ENCODE measurements around the gene SORBS1. TPM values are rescaled to one million over a fixed set of nuclear protein-coding genes. Genes with fewer than 3 reads are reported as not detected.

Gene SORBS1
- total RNA-seq, 4 donors from 2014 or later = 28.1 to 92.5 (median 41.7) TPM

DNA sequence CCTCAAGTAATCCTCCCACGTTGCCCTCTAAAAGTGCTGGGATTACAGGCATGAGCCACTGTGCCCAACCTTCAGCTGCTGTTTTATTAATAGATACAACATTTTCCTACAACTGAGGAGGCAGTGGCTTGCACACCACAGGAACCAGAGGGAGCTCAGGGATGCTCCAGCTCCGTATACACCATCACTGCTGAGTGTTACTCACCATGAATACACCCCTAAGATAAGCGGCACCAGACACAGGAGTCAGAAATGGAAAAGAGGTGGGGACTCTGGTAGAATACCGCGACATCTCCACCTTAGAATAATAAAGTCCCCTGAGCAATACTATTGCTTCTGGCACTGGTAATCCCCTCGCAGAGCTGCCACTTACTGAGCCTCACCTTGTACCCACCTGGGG lies 201.7 kb downstream of the SORBS1 start:
- WGBS = 88% methylated on average over 6 of the region's 6 CpGs
- Histone ChIP-seq H3K4me3 (no peak overlapping the region), H3K36me3 (peaks cover 19% of the 10 kb centered on the region), H3K27me3 (no peaks in the 10 kb centered on the region), H3K27ac (no peak overlapping the region), H3K4me1 (peaks cover 7% of the 10 kb centered on the region), H3K9me3 (no peaks in the 10 kb centered on the region)
- no peak for TF ChIP-seq POLR2A (IDR thresholded peaks at IDR 0.05)
- no peak for DNase-seq (ENCODE audit: low spot score in 2 of 2)

- Histone ChIP-seq H3K4me3 (no peak overlapping the region), H3K27me3 (no peaks in the 10 kb centered on the region), H3K27ac (no peak overlapping the region), H3K9me3 (no peaks in the 10 kb centered on the region), H3K36me3 (peaks cover 19% of the 10 kb centered on the region), H3K4me1 (peaks cover 7% of the 10 kb centered on the region)
- WGBS = 87% methylated on average over 23 of the region's 23 CpGs
- no peak for DNase-seq (ENCODE audit: low spot score in 2 of 2)
- no peak for TF ChIP-seq POLR2AphosphoS5 (IDR thresholded peaks at IDR 0.05)
- TF ChIP-seq POLR2A (IDR thresholded peaks at IDR 0.05) = no peak
Observed at GRCh38 chr10:95356190-95356955, 204.8 kb downstream of the SORBS1 start.

DNA sequence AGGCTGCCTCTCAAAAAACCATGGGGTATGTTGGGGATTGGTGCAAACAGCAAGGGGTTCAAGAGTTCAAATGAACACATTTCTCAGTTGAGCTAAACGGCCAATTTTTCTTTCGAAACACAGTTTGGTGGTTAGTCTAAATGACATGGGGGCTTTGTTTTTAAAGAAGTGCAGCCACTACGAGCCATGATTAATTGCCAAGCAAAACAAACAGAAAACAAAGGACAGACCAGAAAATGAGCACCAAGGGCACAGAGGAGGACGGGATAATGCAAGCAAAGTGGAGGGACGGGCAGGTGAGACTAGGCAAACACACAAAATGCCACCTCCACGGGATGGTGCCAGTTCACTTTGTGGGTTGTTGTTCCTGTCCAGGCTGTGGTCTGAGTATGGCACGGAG lies 205.9 kb downstream of the SORBS1 start:
- TF ChIP-seq EP300 (IDR thresholded peaks at IDR 0.05) (no peak), POLR2A (IDR thresholded peaks at IDR 0.05) (no peak), POLR2AphosphoS5 (IDR thresholded peaks at IDR 0.05) (no peak)
- TF ChIP-seq, protein P1, sequence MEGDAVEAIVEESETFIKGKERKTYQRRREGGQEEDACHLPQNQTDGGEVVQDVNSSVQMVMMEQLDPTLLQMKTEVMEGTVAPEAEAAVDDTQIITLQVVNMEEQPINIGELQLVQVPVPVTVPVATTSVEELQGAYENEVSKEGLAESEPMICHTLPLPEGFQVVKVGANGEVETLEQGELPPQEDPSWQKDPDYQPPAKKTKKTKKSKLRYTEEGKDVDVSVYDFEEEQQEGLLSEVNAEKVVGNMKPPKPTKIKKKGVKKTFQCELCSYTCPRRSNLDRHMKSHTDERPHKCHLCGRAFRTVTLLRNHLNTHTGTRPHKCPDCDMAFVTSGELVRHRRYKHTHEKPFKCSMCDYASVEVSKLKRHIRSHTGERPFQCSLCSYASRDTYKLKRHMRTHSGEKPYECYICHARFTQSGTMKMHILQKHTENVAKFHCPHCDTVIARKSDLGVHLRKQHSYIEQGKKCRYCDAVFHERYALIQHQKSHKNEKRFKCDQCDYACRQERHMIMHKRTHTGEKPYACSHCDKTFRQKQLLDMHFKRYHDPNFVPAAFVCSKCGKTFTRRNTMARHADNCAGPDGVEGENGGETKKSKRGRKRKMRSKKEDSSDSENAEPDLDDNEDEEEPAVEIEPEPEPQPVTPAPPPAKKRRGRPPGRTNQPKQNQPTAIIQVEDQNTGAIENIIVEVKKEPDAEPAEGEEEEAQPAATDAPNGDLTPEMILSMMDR (IDR thresholded peaks at IDR 0.05) = no peak
- 67% methylated on average over 7 of the region's 7 CpGs for WGBS
- Histone ChIP-seq H3K27me3 (no peaks in the 10 kb centered on the region), H3K4me3 (no peak overlapping the region), H3K36me3 (peaks cover 19% of the 10 kb centered on the region), H3K27ac (no peak overlapping the region), H3K4me1 (peaks cover 18% of the 10 kb centered on the region), H3K9me3 (no peaks in the 10 kb centered on the region)
- no peak for DNase-seq (ENCODE audit: low spot score in 2 of 2)

DNA sequence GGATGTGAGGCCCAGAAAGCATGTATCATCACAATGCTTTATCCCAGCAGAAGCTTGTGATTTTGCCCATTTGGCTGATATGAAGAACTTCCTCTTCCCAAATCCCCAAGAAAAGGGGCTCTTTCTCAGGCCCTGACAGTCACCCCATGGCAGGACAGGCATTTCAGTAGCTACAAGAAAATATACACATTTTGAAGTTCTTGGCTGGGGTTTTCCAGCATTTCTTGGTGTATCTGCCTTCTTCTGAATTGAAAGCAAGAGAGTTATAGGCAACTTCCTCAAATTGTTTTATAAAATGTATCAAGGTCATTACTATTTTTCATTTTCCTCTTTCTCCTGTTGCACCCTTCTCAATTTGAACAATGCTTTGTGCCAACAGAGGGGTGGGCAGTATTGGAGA lies 207.1 kb downstream of the SORBS1 start:
- Histone ChIP-seq H3K9me3 (no peaks in the 10 kb centered on the region), H3K4me1 (peaks cover 23% of the 10 kb centered on the region), H3K36me3 (peaks cover 19% of the 10 kb centered on the region), H3K4me3 (no peak overlapping the region), H3K27me3 (no peaks in the 10 kb centered on the region), H3K27ac (no peak overlapping the region)
- no peak for TF ChIP-seq POLR2AphosphoS5 (IDR thresholded peaks at IDR 0.05)
- TF ChIP-seq POLR2A (IDR thresholded peaks at IDR 0.05) = no peak
- TF ChIP-seq, protein P1 (IDR thresholded peaks at IDR 0.05) = no peak
- TF ChIP-seq EP300 (IDR thresholded peaks at IDR 0.05) = no peak
- DNase-seq (ENCODE audit: low spot score in 2 of 2) = no peak

- Histone ChIP-seq H3K4me3 (no peak overlapping the region), H3K9me3 (no peaks in the 10 kb centered on the region), H3K36me3 (peaks cover 19% of the 10 kb centered on the region), H3K27me3 (no peaks in the 10 kb centered on the region), H3K4me1 (peaks cover 20% of the 10 kb centered on the region), H3K27ac (no peak overlapping the region)
- TF ChIP-seq POLR2A (IDR thresholded peaks at IDR 0.05) (no peak), EP300 (IDR thresholded peaks at IDR 0.05) (no peak), POLR2AphosphoS5 (IDR thresholded peaks at IDR 0.05) (no peak)
- TF ChIP-seq, protein P1 (IDR thresholded peaks at IDR 0.05) = no peak
- DNase-seq (ENCODE audit: low spot score in 2 of 2) = no peak
Observed at GRCh38 chr10:95353123-95353522, 208.0 kb downstream of the SORBS1 start.

- TF ChIP-seq, protein P1 (IDR thresholded peaks at IDR 0.05) = no peak
- no peak overlapping the region for H3K27ac ChIP-seq
- H3K4me1 ChIP-seq = peaks cover 20% of the 10 kb centered on the region
- H3K36me3 ChIP-seq = peaks cover 19% of the 10 kb centered on the region
- no peaks in the 10 kb centered on the region for H3K27me3 ChIP-seq
- DNase-seq (ENCODE audit: low spot score in 2 of 2) = no peak
- no peaks in the 10 kb centered on the region for H3K9me3 ChIP-seq
- H3K4me3 ChIP-seq = no peak overlapping the region
- WGBS = 88% methylated on average over 2 of the region's 2 CpGs
Observed at GRCh38 chr10:95352684-95353083, 208.5 kb downstream of the SORBS1 start.

Measured in suprapubic skin (tissue), 4 donors.